GM23338 (cell line): ENCODE measurements around the gene NTNG1. TPM values are rescaled to one million over a fixed set of nuclear protein-coding genes. Genes with fewer than 3 reads are reported as not detected.

Experiments
- ATAC-seq: fragments of 200-7000 bp; cut with Tn5 transposase; 3 replicates; pipeline ENCODE4 v1.9.1; 2020
- DNase-seq: peaks from one replicate; pipeline ENCODE4 v3.0.0-alpha.2; 2015; ENCODE audit warnings: low spot score
- H2AFZ ChIP-seq: fragments of 200-600 bp; sonication (generic); 2 replicates; pipeline ENCODE4 v1.8.0; 2016; ENCODE audit warnings: antibody characterized with exemption, mild to moderate bottlenecking, moderate library complexity
- H3F3A ChIP-seq: fragments of 200-600 bp; sonication (generic); replicated peaks from 2 replicates; pipeline ENCODE4 v1.8.0; 2017; ENCODE audit warnings: antibody characterized with exemption, mixed run types, low read depth
- H3K27ac ChIP-seq: fragments of 200-600 bp; sonication (generic); 2 replicates; pipeline ENCODE4 v1.6.1; 2016; ENCODE audit warnings: low read depth
- H3K27me3 ChIP-seq: fragments of 200-600 bp; sonication (generic); 2 replicates; pipeline ENCODE4 v1.8.0; 2016; ENCODE audit warnings: mild to moderate bottlenecking, mixed run types, moderate library complexity; ENCODE audit not compliant: insufficient read depth
- H3K36me3 ChIP-seq: fragments of 200-600 bp; sonication (generic); 2 replicates; pipeline ENCODE4 v1.8.0; 2016; ENCODE audit warnings: mild to moderate bottlenecking; ENCODE audit not compliant: insufficient read depth
- H3K4me1 ChIP-seq: fragments of 200-600 bp; sonication (generic); 2 replicates; pipeline ENCODE4 v1.8.0; 2016; ENCODE audit warnings: mild to moderate bottlenecking, moderate library complexity; ENCODE audit not compliant: insufficient read depth
- H3K4me2 ChIP-seq: fragments of 200-600 bp; sonication (generic); 2 replicates; pipeline ENCODE4 v1.7.1; 2017; ENCODE audit warnings: mixed run types
- H3K4me3 ChIP-seq: fragments of 200-600 bp; sonication (generic); 2 replicates; pipeline ENCODE4 v1.6.1; 2016; ENCODE audit warnings: mixed run types
- H3K79me2 ChIP-seq: fragments of 200-600 bp; sonication (generic); replicated peaks from 2 replicates; pipeline ENCODE4 v1.8.0; 2017; ENCODE audit warnings: mild to moderate bottlenecking; ENCODE audit not compliant: insufficient read depth
- H3K9me2 ChIP-seq: fragments of 200-600 bp; sonication (generic); 2 replicates; pipeline ENCODE4 v1.8.0; 2017; ENCODE audit not compliant: insufficient read depth
- H4K20me1 ChIP-seq: fragments of 200-600 bp; sonication (generic); replicated peaks from 2 replicates; pipeline ENCODE4 v1.8.0; 2017; ENCODE audit warnings: mild to moderate bottlenecking; ENCODE audit not compliant: insufficient read depth
- H3K27ac Mint-ChIP-seq: 2 replicates; pipeline ENCODE4 v1.8.0; 2020; ENCODE audit warnings: inconsistent platforms, mild to moderate bottlenecking, moderate library complexity, mixed read lengths
- H3K27me3 Mint-ChIP-seq: 3 replicates; pipeline ENCODE4 v1.8.0; 2022; ENCODE audit warnings: low read depth, mild to moderate bottlenecking, moderate library complexity, mixed read lengths, inconsistent platforms; ENCODE audit not compliant: insufficient read depth, poor library complexity
- H3K36me3 Mint-ChIP-seq: 3 replicates; pipeline ENCODE4 v1.8.0; 2021; ENCODE audit warnings: low read depth, mild to moderate bottlenecking, inconsistent platforms, moderate library complexity, mixed read lengths
- H3K4me1 Mint-ChIP-seq: 3 replicates; pipeline ENCODE4 v1.8.0; 2020; ENCODE audit warnings: mild to moderate bottlenecking, inconsistent platforms, mixed read lengths
- H3K4me3 Mint-ChIP-seq: 3 replicates; pipeline ENCODE4 v1.8.0; 2021; ENCODE audit warnings: moderate library complexity, mild to moderate bottlenecking, inconsistent platforms, mixed read lengths
- H3K9me3 Mint-ChIP-seq: 3 replicates; pipeline ENCODE4 v1.8.0; 2020; ENCODE audit warnings: moderate library complexity, mild to moderate bottlenecking, inconsistent platforms, mixed read lengths
- CREB1 ChIP-seq: fragments of 250-450 bp; sonication (Bioruptor Pico); IDR thresholded peaks from 2 replicates; pipeline ENCODE4 v1.5.0; 2020; ENCODE audit warnings: low read depth, mild to moderate bottlenecking, moderate library complexity
- ETS1 ChIP-seq: IDR thresholded peaks from 2 replicates; pipeline ENCODE4 v1.6.1; 2016; ENCODE audit warnings: antibody characterized with exemption
- EZH2 ChIP-seq: fragments of 200-600 bp; sonication (generic); IDR thresholded peaks from one replicate; pipeline ENCODE4 v1.8.0; 2017; ENCODE audit warnings: antibody characterized with exemption, mild to moderate bottlenecking, low read depth; ENCODE audit not compliant: unreplicated experiment
- EZH2phosphoT487 ChIP-seq: fragments of 200-600 bp; sonication (generic); IDR thresholded peaks from one replicate; pipeline ENCODE4 v1.8.1; 2018; ENCODE audit warnings: antibody characterized with exemption; ENCODE audit not compliant: unreplicated experiment
- JUNB ChIP-seq: IDR thresholded peaks from one replicate; pipeline ENCODE4 v1.6.1; 2016; ENCODE audit warnings: antibody characterized with exemption; ENCODE audit not compliant: unreplicated experiment
- NANOG ChIP-seq: IDR thresholded peaks from 2 replicates; pipeline ENCODE4 v1.6.1; 2016; ENCODE audit warnings: antibody characterized with exemption, borderline replicate concordance
- POLR2AphosphoS5 ChIP-seq: IDR thresholded peaks from 2 replicates; pipeline ENCODE4 v1.6.1; 2016; ENCODE audit warnings: antibody characterized with exemption, low read depth
- STAT1 ChIP-seq: IDR thresholded peaks from one replicate; pipeline ENCODE4 v1.6.1; 2016; ENCODE audit warnings: antibody characterized with exemption; ENCODE audit not compliant: unreplicated experiment
- ZNF114 ChIP-seq: fragments of 250-450 bp; sonication (Bioruptor Pico); IDR thresholded peaks from 2 replicates; pipeline ENCODE4 v1.5.0; 2020; ENCODE audit warnings: mild to moderate bottlenecking, moderate library complexity
- ZNF331 ChIP-seq: fragments of 250-450 bp; sonication (Bioruptor Pico); IDR thresholded peaks from 2 replicates; pipeline ENCODE4 v1.5.0; 2020; ENCODE audit warnings: low read depth, mild to moderate bottlenecking, moderate library complexity
- ZNF462 ChIP-seq: fragments of 250-450 bp; sonication (Bioruptor Pico); IDR thresholded peaks from 2 replicates; pipeline ENCODE4 v1.5.0; 2020; ENCODE audit warnings: mild to moderate bottlenecking, moderate library complexity
- polyA plus RNA-seq: library from polyadenylated mRNA; unstranded; fragments of >200 nt; fragmentation: Nextera tagmentation; extraction: Ambion mirVana; gene quantifications from 2 replicates; pipeline ENCODE4 v1.2.1, GENCODE V29; 2016
- total RNA-seq: library from RNA; depleted of rRNA; stranded (reverse); fragments of >200 nt; shearing (Covaris generic); gene quantifications from 2 replicates; pipeline ENCODE4 v1.2.3, GENCODE V29; 2014
- TF ChIP-seq, protein P1 (sequence below): IDR thresholded peaks from one replicate; pipeline ENCODE4 v1.6.1; 2018; ENCODE audit warnings: antibody characterized with exemption; ENCODE audit not compliant: unreplicated experiment
- TF ChIP-seq, protein P2 (sequence below), 2 experiments: fragments of 200-600 bp in 1 of 2; sonication (generic) in 1 of 2; conservative IDR thresholded peaks; 2 replicates each; pipeline versions ENCODE4 v1.5.1 to v1.6.1; 2016 to 2017; ENCODE audit warnings: antibody characterized with exemption in 2 of 2, low read depth in 2 of 2, mild to moderate bottlenecking in 2 of 2, moderate library complexity in 1 of 2

The NTNG1 gene
- total and polyA plus RNA-seq, 2 experiments from 2014 or later, result 7.2 to 10.3 TPM

DNA sequence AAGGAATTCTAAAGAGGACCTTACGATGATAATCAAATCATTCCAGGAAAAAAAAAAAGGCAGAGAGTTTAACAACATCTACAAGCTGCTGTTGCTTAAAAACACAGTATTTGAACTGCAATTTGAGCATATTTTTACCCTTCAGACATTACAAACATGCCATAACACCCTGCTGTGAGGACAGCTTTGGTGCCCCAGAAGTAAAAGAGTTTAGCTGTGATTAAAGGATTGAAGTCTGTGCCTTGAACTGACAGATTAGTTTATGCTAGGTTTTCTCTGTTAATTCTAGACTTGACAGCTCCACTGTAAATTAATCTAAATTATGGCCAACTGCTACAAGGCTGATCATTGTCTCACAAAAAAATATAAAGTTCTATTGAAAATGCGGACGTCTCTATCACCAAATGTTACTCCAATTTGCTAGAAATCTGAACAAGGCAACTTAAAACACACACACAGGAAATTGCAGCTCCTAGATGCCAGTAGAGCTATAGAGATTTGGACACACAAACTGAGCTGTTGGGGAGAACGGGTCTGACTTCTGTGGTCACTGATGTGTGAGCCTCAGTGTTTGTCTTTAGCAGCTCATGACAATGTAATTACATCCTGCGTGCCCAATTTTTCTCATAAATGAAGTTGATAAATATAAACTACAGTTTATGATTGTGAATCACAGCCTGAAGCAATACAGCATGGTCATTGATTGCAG is 217.9 kb downstream of the NTNG1 start:
- no peak for ATAC-seq
- no peak overlapping the region for H3K27ac ChIP-seq
- no peaks in the 10 kb centered on the region for H3K36me3 ChIP-seq
- H3K79me2 ChIP-seq, result no peaks in the 10 kb centered on the region
- H3K4me1 ChIP-seq, result peaks cover 19% of the 10 kb centered on the region
- H3F3A ChIP-seq, result no peaks in the 10 kb centered on the region
- H3K27me3 ChIP-seq, result no peaks in the 10 kb centered on the region
- H3K4me3 Mint-ChIP-seq, result no peak overlapping the region
- H3K27ac Mint-ChIP-seq, result no peak overlapping the region
- H3K9me2 ChIP-seq, result peaks cover 3% of the 10 kb centered on the region; the same call in 1 of the 2 replicates
- peaks cover 2% of the 10 kb centered on the region for H3K27me3 Mint-ChIP-seq
- DNase-seq, result no peak
- TF ChIP-seq ETS1 (no peak), POLR2AphosphoS5 (no peak), STAT1 (no peak), ZNF462 (CRISPR knock-in tag) (no peak), ZNF114 (no peak), ZNF331 (CRISPR knock-in tag) (no peak), JUNB (no peak), NANOG (no peak), EZH2phosphoT487 (no peak), EZH2 (no peak), CREB1 (CRISPR knock-in tag) (no peak)
- TF ChIP-seq, protein P1, sequence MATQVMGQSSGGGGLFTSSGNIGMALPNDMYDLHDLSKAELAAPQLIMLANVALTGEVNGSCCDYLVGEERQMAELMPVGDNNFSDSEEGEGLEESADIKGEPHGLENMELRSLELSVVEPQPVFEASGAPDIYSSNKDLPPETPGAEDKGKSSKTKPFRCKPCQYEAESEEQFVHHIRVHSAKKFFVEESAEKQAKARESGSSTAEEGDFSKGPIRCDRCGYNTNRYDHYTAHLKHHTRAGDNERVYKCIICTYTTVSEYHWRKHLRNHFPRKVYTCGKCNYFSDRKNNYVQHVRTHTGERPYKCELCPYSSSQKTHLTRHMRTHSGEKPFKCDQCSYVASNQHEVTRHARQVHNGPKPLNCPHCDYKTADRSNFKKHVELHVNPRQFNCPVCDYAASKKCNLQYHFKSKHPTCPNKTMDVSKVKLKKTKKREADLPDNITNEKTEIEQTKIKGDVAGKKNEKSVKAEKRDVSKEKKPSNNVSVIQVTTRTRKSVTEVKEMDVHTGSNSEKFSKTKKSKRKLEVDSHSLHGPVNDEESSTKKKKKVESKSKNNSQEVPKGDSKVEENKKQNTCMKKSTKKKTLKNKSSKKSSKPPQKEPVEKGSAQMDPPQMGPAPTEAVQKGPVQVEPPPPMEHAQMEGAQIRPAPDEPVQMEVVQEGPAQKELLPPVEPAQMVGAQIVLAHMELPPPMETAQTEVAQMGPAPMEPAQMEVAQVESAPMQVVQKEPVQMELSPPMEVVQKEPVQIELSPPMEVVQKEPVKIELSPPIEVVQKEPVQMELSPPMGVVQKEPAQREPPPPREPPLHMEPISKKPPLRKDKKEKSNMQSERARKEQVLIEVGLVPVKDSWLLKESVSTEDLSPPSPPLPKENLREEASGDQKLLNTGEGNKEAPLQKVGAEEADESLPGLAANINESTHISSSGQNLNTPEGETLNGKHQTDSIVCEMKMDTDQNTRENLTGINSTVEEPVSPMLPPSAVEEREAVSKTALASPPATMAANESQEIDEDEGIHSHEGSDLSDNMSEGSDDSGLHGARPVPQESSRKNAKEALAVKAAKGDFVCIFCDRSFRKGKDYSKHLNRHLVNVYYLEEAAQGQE, result no peak
- TF ChIP-seq, protein P2, sequence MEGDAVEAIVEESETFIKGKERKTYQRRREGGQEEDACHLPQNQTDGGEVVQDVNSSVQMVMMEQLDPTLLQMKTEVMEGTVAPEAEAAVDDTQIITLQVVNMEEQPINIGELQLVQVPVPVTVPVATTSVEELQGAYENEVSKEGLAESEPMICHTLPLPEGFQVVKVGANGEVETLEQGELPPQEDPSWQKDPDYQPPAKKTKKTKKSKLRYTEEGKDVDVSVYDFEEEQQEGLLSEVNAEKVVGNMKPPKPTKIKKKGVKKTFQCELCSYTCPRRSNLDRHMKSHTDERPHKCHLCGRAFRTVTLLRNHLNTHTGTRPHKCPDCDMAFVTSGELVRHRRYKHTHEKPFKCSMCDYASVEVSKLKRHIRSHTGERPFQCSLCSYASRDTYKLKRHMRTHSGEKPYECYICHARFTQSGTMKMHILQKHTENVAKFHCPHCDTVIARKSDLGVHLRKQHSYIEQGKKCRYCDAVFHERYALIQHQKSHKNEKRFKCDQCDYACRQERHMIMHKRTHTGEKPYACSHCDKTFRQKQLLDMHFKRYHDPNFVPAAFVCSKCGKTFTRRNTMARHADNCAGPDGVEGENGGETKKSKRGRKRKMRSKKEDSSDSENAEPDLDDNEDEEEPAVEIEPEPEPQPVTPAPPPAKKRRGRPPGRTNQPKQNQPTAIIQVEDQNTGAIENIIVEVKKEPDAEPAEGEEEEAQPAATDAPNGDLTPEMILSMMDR (conservative IDR thresholded peaks at IDR 0.05; ENCODE audit: low read depth in 2 of 2), result no peak
- peaks cover 5% of the 10 kb centered on the region; the same call in 2 of the 3 replicates for H3K36me3 Mint-ChIP-seq
- peaks cover 23% of the 10 kb centered on the region for H3K4me1 Mint-ChIP-seq
- peak overlapping the region; percentile 29; the same call in 1 of the 2 replicates for H3K4me2 ChIP-seq
- H3K4me3 ChIP-seq, result no peak overlapping the region
- no peaks in the 10 kb centered on the region; the same call in 2 of the 3 replicates for H3K9me3 Mint-ChIP-seq
- H2AFZ ChIP-seq, result no peak overlapping the region
- H4K20me1 ChIP-seq, result no peaks in the 10 kb centered on the region
